H9 (cell line): ENCODE data around the gene GDAP1L1. TPM values are rescaled to one million over a fixed set of nuclear protein-coding genes. Genes with fewer than 3 reads are reported as not detected.

Experiments used
- DNase-seq: peaks from one replicate; pipeline ENCODE4 v3.0.0-alpha.2; 2017
- H2AFZ ChIP-seq: one replicate; pipeline ENCODE4 v1.6.1; 2013; ENCODE audit warnings: mild to moderate bottlenecking, low read length, control low read depth, moderate library complexity
- H2AK5ac ChIP-seq: 2 replicates; pipeline ENCODE4 v1.6.1; 2013; ENCODE audit warnings: low read length, control low read depth, mixed read lengths; ENCODE audit not compliant: insufficient read length
- H2BK120ac ChIP-seq: one replicate; pipeline ENCODE4 v1.6.1; 2013; ENCODE audit warnings: low read depth, mild to moderate bottlenecking, low read length, control low read depth, inconsistent platforms; ENCODE audit not compliant: poor library complexity, severe bottlenecking
- H2BK12ac ChIP-seq: 2 replicates; pipeline ENCODE4 v1.6.1; 2013; ENCODE audit warnings: low read length, control low read depth, mixed read lengths, low read depth; ENCODE audit not compliant: insufficient read length
- H2BK15ac ChIP-seq: 2 replicates; pipeline ENCODE4 v1.6.1; 2013; ENCODE audit warnings: low read depth, low read length, control low read depth
- H2BK20ac ChIP-seq: one replicate; pipeline ENCODE4 v1.6.1; 2013; ENCODE audit warnings: low read depth, mild to moderate bottlenecking, low read length, control low read depth, inconsistent platforms; ENCODE audit not compliant: poor library complexity, severe bottlenecking
- H2BK5ac ChIP-seq: 2 replicates; pipeline ENCODE4 v1.6.1; 2013; ENCODE audit warnings: low read length, control low read depth, mixed read lengths; ENCODE audit not compliant: insufficient read length
- H3K14ac ChIP-seq: 2 replicates; pipeline ENCODE4 v1.6.1; 2013; ENCODE audit warnings: low read length, control low read depth; ENCODE audit not compliant: insufficient read depth
- H3K18ac ChIP-seq: 2 replicates; pipeline ENCODE4 v1.6.1; 2013; ENCODE audit warnings: low read depth, mild to moderate bottlenecking, mixed read lengths, low read length, control low read depth; ENCODE audit not compliant: insufficient read length
- H3K23ac ChIP-seq: 2 replicates; pipeline ENCODE4 v1.6.1; 2013; ENCODE audit warnings: low read length, control low read depth, mixed read lengths, low read depth; ENCODE audit not compliant: insufficient read length
- H3K23me2 ChIP-seq: 2 replicates; pipeline ENCODE4 v1.6.1; 2013; ENCODE audit warnings: low read depth, mild to moderate bottlenecking, mixed read lengths, low read length, control low read depth; ENCODE audit not compliant: insufficient read length, poor library complexity, severe bottlenecking
- H3K27ac ChIP-seq: 2 replicates; pipeline ENCODE4 v1.5.1; 2013; ENCODE audit warnings: low read length, control low read depth, mixed read lengths, low read depth; ENCODE audit not compliant: insufficient read length
- H3K27me3 ChIP-seq: 2 replicates; pipeline ENCODE4 v1.6.1; 2013; ENCODE audit warnings: low read length, control low read depth, inconsistent platforms; ENCODE audit not compliant: insufficient read depth
- H3K4ac ChIP-seq: 2 replicates; pipeline ENCODE4 v1.6.1; 2013; ENCODE audit warnings: low read depth, mild to moderate bottlenecking, control low read depth, inconsistent platforms, low read length, moderate library complexity
- H3K4me1 ChIP-seq: 2 replicates; pipeline ENCODE4 v1.6.1; 2013; ENCODE audit warnings: low read length, control low read depth, inconsistent platforms; ENCODE audit not compliant: insufficient read depth
- H3K4me2 ChIP-seq: 2 replicates; pipeline ENCODE4 v1.6.1; 2013; ENCODE audit warnings: low read length, control low read depth, mixed read lengths; ENCODE audit not compliant: insufficient read length, insufficient read depth
- H3K56ac ChIP-seq: 2 replicates; pipeline ENCODE4 v1.6.1; 2013; ENCODE audit warnings: low read depth, mild to moderate bottlenecking, mixed read lengths, low read length, control low read depth; ENCODE audit not compliant: insufficient read length
- H3K79me1 ChIP-seq: 2 replicates; pipeline ENCODE4 v1.6.1; 2013; ENCODE audit warnings: low read depth, mild to moderate bottlenecking, moderate library complexity, low read length, control low read depth, inconsistent platforms; ENCODE audit not compliant: insufficient read depth, poor library complexity, severe bottlenecking
- H3K79me2 ChIP-seq: 2 replicates; pipeline ENCODE4 v1.6.1; 2013; ENCODE audit warnings: low read length, control low read depth, inconsistent platforms; ENCODE audit not compliant: insufficient read depth
- H3K9ac ChIP-seq: 2 replicates; pipeline ENCODE4 v1.6.1; 2013; ENCODE audit warnings: low read length, control low read depth, mixed read lengths; ENCODE audit not compliant: insufficient read length; ENCODE audit errors: extremely low read depth
- H3K9me3 ChIP-seq: one replicate; pipeline ENCODE4 v1.6.1; 2013; ENCODE audit warnings: low read depth, low read length, inconsistent platforms; ENCODE audit not compliant: control insufficient read depth
- H3T11ph ChIP-seq: one replicate; pipeline ENCODE4 v1.6.1; 2013; ENCODE audit warnings: mild to moderate bottlenecking, low read length, control low read depth, inconsistent platforms
- H4K20me1 ChIP-seq: one replicate; pipeline ENCODE4 v1.6.1; 2013; ENCODE audit not compliant: control insufficient read depth, insufficient read length, insufficient read depth
- H4K5ac ChIP-seq: 2 replicates; pipeline ENCODE4 v1.6.1; 2013; ENCODE audit warnings: low read depth, mild to moderate bottlenecking, mixed read lengths, low read length, control low read depth; ENCODE audit not compliant: insufficient read length
- H4K8ac ChIP-seq: replicated peaks from 2 replicates; pipeline ENCODE4 v1.6.1; 2013; ENCODE audit warnings: low read length, control low read depth, mixed read lengths, low read depth; ENCODE audit not compliant: insufficient read length
- H4K91ac ChIP-seq: 2 replicates; pipeline ENCODE4 v1.6.1; 2013; ENCODE audit warnings: low read depth, mild to moderate bottlenecking, moderate library complexity, mixed read lengths, low read length, control low read depth; ENCODE audit not compliant: insufficient read length
- H3K27ac Mint-ChIP-seq, 3 experiments: 2 replicates in 2 of 3; 3 replicates in 1 of 3; pipeline ENCODE4 v1.8.0; 2020 to 2021; ENCODE audit warnings: mixed read lengths in 3 of 3, mild to moderate bottlenecking in 1 of 3, moderate library complexity in 1 of 3
- H3K27me3 Mint-ChIP-seq: 2 replicates; pipeline ENCODE4 v1.8.0; 2021; ENCODE audit warnings: low read depth, mild to moderate bottlenecking, moderate library complexity, mixed read lengths
- H3K36me3 Mint-ChIP-seq, 3 experiments: 2 replicates in 2 of 3; 3 replicates in 1 of 3; pipeline ENCODE4 v1.8.0; 2020 to 2021; ENCODE audit warnings: low read depth in 3 of 3, mixed read lengths in 3 of 3; ENCODE audit not compliant: insufficient read depth in 1 of 3
- H3K4me1 Mint-ChIP-seq, 2 experiments: 2 replicates each; pipeline ENCODE4 v1.8.0; 2020; ENCODE audit warnings: mixed read lengths in 2 of 2
- H3K4me3 Mint-ChIP-seq, 2 experiments: 2 replicates in 1 of 2; 3 replicates in 1 of 2; pipeline ENCODE4 v1.8.0; 2020 to 2021; ENCODE audit warnings: mild to moderate bottlenecking in 2 of 2, mixed read lengths in 2 of 2, moderate library complexity in 1 of 2
- H3K9me3 Mint-ChIP-seq, 2 experiments: 2 replicates in 1 of 2; 3 replicates in 1 of 2; pipeline ENCODE4 v1.8.0; 2020; ENCODE audit warnings: mild to moderate bottlenecking in 2 of 2, mixed read lengths in 2 of 2, moderate library complexity in 1 of 2
- WGBS: extraction: QIAGEN DNeasy Blood & Tissue Kit; methylation state at CpG from one replicate; pipeline ENCODE4 v1.1.7; 2013; ENCODE audit warnings: missing lambda C conversion rate, low lambda C conversion rate, mixed read lengths; ENCODE audit not compliant: insufficient read length; ENCODE audit errors: extremely low coverage; 5-methylcytosine and 5-hydroxymethylcytosine counted together
- total RNA-seq: library from RNA; stranded (reverse); gene quantifications from 2 replicates; pipeline ENCODE4 v1.2.1, GENCODE V29; 2021
- TF ChIP-seq, protein P1 (sequence below): fragments of 200-600 bp; sonication (generic); conservative IDR thresholded peaks from 3 replicates; pipeline ENCODE4 v1.8.0; 2021; ENCODE audit warnings: antibody characterized with exemption, mild to moderate bottlenecking

Gene GDAP1L1
- total RNA-seq, 1 experiment from 2014 or later = 5.9 TPM

GRCh38 chr20:44200371-44200770 lies 46.7 kb upstream of the GDAP1L1 start:
- Histone ChIP-seq H3K9me3 (no peaks in the 10 kb centered on the region), H3K27me3 (no peaks in the 10 kb centered on the region), H4K91ac (no peak overlapping the region), H4K8ac (no peak overlapping the region), H2BK120ac (no peak overlapping the region), H3K23ac (no peak overlapping the region), H2BK20ac (no peak overlapping the region), H3K79me2 (no peaks in the 10 kb centered on the region; the same call in 1 of the 2 replicates), H4K5ac (no peak overlapping the region), H3K79me1 (peaks cover 2% of the 10 kb centered on the region), H2BK15ac (no peak overlapping the region), H2AK5ac (no peak overlapping the region), H2BK5ac (no peak overlapping the region), H2AFZ (no peak overlapping the region), H4K20me1 (no peaks in the 10 kb centered on the region), H3K14ac (no peak overlapping the region), H3K4ac (no peak overlapping the region), H2BK12ac (no peak overlapping the region), H3K4me1 (no peaks in the 10 kb centered on the region), H3K23me2 (no peaks in the 10 kb centered on the region), H3K4me2 (no peak overlapping the region), H3K27ac (no peak overlapping the region), H3K18ac (no peak overlapping the region), H3K56ac (no peak overlapping the region), H3K9ac (no peak overlapping the region), H3T11ph (no peak overlapping the region)
- TF ChIP-seq, protein P1, sequence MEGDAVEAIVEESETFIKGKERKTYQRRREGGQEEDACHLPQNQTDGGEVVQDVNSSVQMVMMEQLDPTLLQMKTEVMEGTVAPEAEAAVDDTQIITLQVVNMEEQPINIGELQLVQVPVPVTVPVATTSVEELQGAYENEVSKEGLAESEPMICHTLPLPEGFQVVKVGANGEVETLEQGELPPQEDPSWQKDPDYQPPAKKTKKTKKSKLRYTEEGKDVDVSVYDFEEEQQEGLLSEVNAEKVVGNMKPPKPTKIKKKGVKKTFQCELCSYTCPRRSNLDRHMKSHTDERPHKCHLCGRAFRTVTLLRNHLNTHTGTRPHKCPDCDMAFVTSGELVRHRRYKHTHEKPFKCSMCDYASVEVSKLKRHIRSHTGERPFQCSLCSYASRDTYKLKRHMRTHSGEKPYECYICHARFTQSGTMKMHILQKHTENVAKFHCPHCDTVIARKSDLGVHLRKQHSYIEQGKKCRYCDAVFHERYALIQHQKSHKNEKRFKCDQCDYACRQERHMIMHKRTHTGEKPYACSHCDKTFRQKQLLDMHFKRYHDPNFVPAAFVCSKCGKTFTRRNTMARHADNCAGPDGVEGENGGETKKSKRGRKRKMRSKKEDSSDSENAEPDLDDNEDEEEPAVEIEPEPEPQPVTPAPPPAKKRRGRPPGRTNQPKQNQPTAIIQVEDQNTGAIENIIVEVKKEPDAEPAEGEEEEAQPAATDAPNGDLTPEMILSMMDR = no peak
- Mint-ChIP-seq H3K27ac (no peak overlapping the region), H3K4me1 (no peaks in the 10 kb centered on the region), H3K36me3 (peaks cover 38 to 77% (median 69%) of the 10 kb centered on the region in 3 experiments; a peak in 6 of 7 replicates), H3K27me3 (no peaks in the 10 kb centered on the region), H3K9me3 (no peaks in the 10 kb centered on the region), H3K4me3 (no peak overlapping the region)
- DNase-seq = no peak
- no CpG with 5 or more reads among the region's 4 CpGs for WGBS
